DOHH2 (cell line): ENCODE results near the gene MORN5.

Source experiments
- H3F3A ChIP-seq: fragments of 200-600 bp; sonication (generic), shearing (Covaris generic); 2 replicates; pipeline ENCODE4 v1.6.0; 2016; ENCODE audit warnings: antibody characterized with exemption, mild to moderate bottlenecking; ENCODE audit not compliant: control insufficient read depth, insufficient read depth
- H3K27ac ChIP-seq: fragments of 200-600 bp; sonication (generic); 2 replicates; pipeline ENCODE4 v1.5.1; 2014; ENCODE audit warnings: low read depth, mild to moderate bottlenecking, low read length, moderate library complexity
- H3K27me3 ChIP-seq: fragments of 200-600 bp; sonication (generic); 2 replicates; pipeline ENCODE4 v1.6.1; 2014; ENCODE audit warnings: mild to moderate bottlenecking, low read length, mixed read lengths; ENCODE audit not compliant: control insufficient read depth
- H3K36me3 ChIP-seq: fragments of 200-600 bp; sonication (generic); 2 replicates; pipeline ENCODE4 v1.6.1; 2014; ENCODE audit warnings: mild to moderate bottlenecking, low read length, moderate library complexity, mixed read lengths; ENCODE audit not compliant: control insufficient read depth
- H3K4me1 ChIP-seq: fragments of 200-600 bp; sonication (generic); 2 replicates; pipeline ENCODE4 v1.6.1; 2014; ENCODE audit warnings: mild to moderate bottlenecking, low read length, mixed read lengths; ENCODE audit not compliant: control insufficient read depth
- H3K4me2 ChIP-seq: fragments of 200-600 bp; sonication (generic); 2 replicates; pipeline ENCODE4 v1.6.0; 2014; ENCODE audit warnings: mild to moderate bottlenecking, low read length, moderate library complexity
- H3K4me3 ChIP-seq: fragments of 200-600 bp; sonication (generic); 2 replicates; pipeline ENCODE4 v1.5.1; 2014; ENCODE audit warnings: mild to moderate bottlenecking, low read length, mixed read lengths
- H3K79me2 ChIP-seq: fragments of 200-600 bp; sonication (generic); 2 replicates; pipeline ENCODE4 v1.6.1; 2014; ENCODE audit warnings: mild to moderate bottlenecking, low read length, mixed read lengths; ENCODE audit not compliant: control insufficient read depth
- H3K9me2 ChIP-seq: fragments of 200-600 bp; sonication (generic); replicated peaks from 2 replicates; pipeline ENCODE4 v1.6.1; 2014; ENCODE audit warnings: mild to moderate bottlenecking, low read length, mixed read lengths; ENCODE audit not compliant: control insufficient read depth
- H3K9me3 ChIP-seq: fragments of 200-600 bp; sonication (generic); 2 replicates; pipeline ENCODE4 v1.6.1; 2014; ENCODE audit warnings: antibody characterized with exemption, low read length, mixed read lengths; ENCODE audit not compliant: control insufficient read depth, insufficient read depth
- H4K20me1 ChIP-seq: fragments of 200-600 bp; sonication (generic); 2 replicates; pipeline ENCODE4 v1.6.0; 2014; ENCODE audit warnings: low read depth, mild to moderate bottlenecking, antibody characterized with exemption, low read length, moderate library complexity; ENCODE audit not compliant: control insufficient read depth, insufficient read depth
- EZH2phosphoT487 ChIP-seq: fragments of 200-600 bp; sonication (generic); IDR thresholded peaks from 2 replicates; pipeline ENCODE4 v1.6.1; 2017; ENCODE audit warnings: borderline replicate concordance, mild to moderate bottlenecking, antibody characterized with exemption, low read length, moderate library complexity, mixed read lengths
- TF ChIP-seq, protein P1 (sequence below): fragments of 200-600 bp; sonication (generic); IDR thresholded peaks from one replicate; pipeline ENCODE4 v1.5.1; 2014; ENCODE audit warnings: antibody characterized with exemption, mild to moderate bottlenecking, low read depth, low read length; ENCODE audit not compliant: poor library complexity, severe bottlenecking

Gene MORN5

DNA sequence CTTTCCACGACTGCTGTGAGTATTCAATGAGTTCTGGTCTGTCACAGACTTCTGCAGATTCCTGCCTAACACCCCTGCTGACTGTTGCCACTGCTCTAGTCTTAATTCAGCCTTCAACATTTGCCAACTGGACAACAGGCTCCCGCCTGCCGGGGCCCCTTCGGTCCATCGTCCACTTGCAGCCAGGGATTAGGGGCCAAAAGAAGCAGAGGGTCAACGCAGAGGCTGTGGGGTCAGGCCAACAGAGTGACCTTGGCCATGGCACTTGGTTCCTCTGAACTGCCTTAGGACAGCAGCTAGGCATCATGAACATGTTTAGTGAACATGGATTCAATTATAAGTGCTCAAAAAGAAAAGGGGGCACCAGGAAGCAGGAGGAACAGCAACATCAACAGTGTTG lies 28.7 kb downstream of the MORN5 start:
- Histone ChIP-seq H4K20me1 (no peaks in the 10 kb centered on the region), H3K36me3 (no peaks in the 10 kb centered on the region), H3F3A (no peaks in the 10 kb centered on the region), H3K4me2 (no peak overlapping the region), H3K4me1 (no peaks in the 10 kb centered on the region), H3K4me3 (no peak overlapping the region), H3K27me3 (no peaks in the 10 kb centered on the region; the same call in 1 of the 2 replicates), H3K79me2 (no peaks in the 10 kb centered on the region), H3K9me2 (no peaks in the 10 kb centered on the region), H3K9me3 (no peaks in the 10 kb centered on the region), H3K27ac (no peak overlapping the region)
- TF ChIP-seq, protein P1, sequence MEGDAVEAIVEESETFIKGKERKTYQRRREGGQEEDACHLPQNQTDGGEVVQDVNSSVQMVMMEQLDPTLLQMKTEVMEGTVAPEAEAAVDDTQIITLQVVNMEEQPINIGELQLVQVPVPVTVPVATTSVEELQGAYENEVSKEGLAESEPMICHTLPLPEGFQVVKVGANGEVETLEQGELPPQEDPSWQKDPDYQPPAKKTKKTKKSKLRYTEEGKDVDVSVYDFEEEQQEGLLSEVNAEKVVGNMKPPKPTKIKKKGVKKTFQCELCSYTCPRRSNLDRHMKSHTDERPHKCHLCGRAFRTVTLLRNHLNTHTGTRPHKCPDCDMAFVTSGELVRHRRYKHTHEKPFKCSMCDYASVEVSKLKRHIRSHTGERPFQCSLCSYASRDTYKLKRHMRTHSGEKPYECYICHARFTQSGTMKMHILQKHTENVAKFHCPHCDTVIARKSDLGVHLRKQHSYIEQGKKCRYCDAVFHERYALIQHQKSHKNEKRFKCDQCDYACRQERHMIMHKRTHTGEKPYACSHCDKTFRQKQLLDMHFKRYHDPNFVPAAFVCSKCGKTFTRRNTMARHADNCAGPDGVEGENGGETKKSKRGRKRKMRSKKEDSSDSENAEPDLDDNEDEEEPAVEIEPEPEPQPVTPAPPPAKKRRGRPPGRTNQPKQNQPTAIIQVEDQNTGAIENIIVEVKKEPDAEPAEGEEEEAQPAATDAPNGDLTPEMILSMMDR, result no peak
- no peak for TF ChIP-seq EZH2phosphoT487

DNA sequence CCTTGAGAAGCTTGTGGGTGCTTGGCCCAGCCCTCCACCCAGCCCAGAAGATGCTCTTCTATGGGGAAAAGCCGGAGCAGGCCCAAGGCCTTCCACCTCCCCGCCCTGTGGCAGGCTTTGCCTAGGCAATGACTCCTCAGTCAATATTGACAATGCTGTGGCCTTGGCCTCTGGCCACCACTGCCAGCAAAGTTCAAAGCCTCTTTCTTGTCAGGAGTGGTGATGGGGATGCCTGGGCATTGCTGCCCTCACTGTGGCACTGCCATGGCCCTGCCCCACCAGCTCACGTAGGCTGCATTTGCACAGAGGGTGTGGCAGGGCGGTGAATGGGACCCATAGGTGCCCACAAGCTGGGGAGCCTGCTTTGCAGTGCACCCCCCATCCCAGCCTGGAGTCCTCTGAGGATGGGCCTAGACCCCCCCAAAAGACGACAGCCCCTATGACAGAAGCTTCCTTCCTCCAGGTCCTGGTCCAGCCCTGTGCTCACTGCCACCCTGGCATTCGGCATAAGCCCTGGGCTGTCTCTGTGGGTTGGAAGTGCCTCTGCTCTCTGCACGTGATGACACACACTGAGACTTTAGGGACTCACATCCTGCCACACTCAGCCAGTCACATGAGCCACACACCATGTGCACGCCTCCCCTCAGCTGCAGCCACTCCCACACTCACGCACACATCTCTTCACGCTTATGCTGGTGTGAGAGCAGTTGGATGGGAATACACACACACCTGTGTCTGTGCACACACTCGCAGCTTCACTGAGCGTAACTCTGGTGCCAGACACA lies 31.1 kb downstream of the MORN5 start:
- Histone ChIP-seq H3K4me3 (no peak overlapping the region), H3K27ac (no peak overlapping the region), H3K36me3 (no peaks in the 10 kb centered on the region), H3K79me2 (no peaks in the 10 kb centered on the region), H3K4me2 (no peak overlapping the region), H3K9me3 (no peaks in the 10 kb centered on the region), H3F3A (no peaks in the 10 kb centered on the region), H3K9me2 (no peaks in the 10 kb centered on the region), H3K4me1 (no peaks in the 10 kb centered on the region), H3K27me3 (peaks cover 6% of the 10 kb centered on the region; the same call in 1 of the 2 replicates), H4K20me1 (no peaks in the 10 kb centered on the region)
- TF ChIP-seq EZH2phosphoT487, result no peak
- TF ChIP-seq, protein P1, result no peak

DNA sequence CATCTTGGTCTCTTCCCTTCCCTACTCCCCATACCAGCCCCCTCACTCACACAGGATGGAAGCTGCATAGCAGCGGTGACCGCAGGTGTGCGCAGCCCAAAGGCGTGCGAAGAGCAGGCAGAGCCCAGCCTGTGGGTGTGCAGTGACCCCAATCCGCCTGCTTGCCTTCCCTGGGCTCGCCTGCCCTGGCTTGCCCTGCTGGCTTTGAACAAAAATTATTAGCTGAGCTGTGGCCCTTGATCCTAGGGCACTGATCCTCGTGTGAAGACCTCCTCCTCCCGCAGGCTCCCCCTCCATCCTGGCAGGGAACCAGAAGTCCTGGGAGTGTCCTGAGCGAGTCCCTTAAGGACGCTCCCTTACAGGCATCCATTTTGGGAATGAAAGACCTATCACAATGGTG lies 31.9 kb downstream of the MORN5 start:
- H3K9me3 ChIP-seq, result no peaks in the 10 kb centered on the region
- peaks cover 6% of the 10 kb centered on the region; the same call in 1 of the 2 replicates for H3K27me3 ChIP-seq
- no peaks in the 10 kb centered on the region for H3F3A ChIP-seq
- H3K4me1 ChIP-seq, result no peaks in the 10 kb centered on the region
- no peaks in the 10 kb centered on the region for H3K9me2 ChIP-seq
- no peaks in the 10 kb centered on the region for H3K36me3 ChIP-seq
- H4K20me1 ChIP-seq, result no peaks in the 10 kb centered on the region
- TF ChIP-seq, protein P1, result no peak
- no peak for TF ChIP-seq EZH2phosphoT487
- no peak overlapping the region for H3K4me3 ChIP-seq
- H3K27ac ChIP-seq, result no peak overlapping the region
- no peaks in the 10 kb centered on the region for H3K79me2 ChIP-seq
- no peak overlapping the region for H3K4me2 ChIP-seq
